DND-41 (cell line): ENCODE data around the gene ST6GALNAC6.

ENCODE experiments used
- EZH2 ChIP-seq: IDR thresholded peaks from 3 replicates; pipeline ENCODE4 v1.6.1; 2012; ENCODE audit warnings: borderline replicate concordance, low read depth, mild to moderate bottlenecking, moderate library complexity, low read length, inconsistent platforms; ENCODE audit not compliant: severe bottlenecking
- TF ChIP-seq, protein P1 (sequence below): IDR thresholded peaks from 2 replicates; pipeline ENCODE4 v1.5.1; 2012; ENCODE audit warnings: borderline replicate concordance, low read length, moderate library complexity, mild to moderate bottlenecking; ENCODE audit not compliant: poor library complexity, severe bottlenecking; ENCODE audit errors: extremely low read depth

DNA sequence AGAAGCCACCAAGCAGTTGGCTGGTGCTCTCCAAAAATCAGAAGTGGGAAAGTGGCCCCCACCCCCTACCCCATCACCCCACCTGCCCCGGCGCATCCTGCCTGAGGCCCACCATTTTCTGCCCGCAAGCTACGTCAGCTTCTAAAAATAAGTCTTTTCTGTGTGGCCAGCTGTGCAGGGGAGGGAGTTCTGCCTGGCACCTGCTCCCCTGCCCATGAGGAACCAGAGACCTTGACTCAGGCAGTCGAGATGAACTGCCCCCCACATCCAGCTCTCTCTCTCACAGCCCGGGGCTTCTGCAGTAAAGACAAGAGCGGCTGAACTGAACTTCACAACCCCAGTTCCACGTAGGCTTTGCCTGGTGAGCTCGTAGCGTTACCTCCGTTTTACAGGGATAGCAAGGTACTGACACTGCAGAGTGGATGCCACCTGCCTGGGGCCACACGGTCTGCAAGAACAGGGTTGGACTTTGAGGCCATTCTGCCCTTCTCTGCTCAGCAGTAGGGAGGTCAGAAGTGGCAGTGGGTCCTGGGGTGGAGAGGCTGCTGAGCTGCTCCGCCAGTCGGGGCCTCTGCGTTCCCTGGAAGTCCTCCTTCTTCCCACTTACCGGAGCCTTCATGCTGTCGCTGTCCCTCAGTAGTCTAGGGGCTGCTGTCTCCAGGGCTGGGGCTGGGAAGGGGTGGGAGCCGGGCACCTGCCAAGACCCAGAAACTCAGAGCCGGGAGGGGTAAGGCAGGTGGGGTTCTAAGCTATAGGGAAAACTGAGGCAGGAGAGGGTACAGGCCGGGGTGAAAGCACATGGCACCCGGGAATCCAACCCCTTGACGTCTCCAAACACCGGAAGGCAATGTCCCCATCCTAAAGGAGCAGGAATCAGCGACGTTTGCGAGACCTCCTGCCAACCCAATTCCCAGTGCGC lies 16.7 kb upstream of the ST6GALNAC6 start:
- TF ChIP-seq, protein P1, sequence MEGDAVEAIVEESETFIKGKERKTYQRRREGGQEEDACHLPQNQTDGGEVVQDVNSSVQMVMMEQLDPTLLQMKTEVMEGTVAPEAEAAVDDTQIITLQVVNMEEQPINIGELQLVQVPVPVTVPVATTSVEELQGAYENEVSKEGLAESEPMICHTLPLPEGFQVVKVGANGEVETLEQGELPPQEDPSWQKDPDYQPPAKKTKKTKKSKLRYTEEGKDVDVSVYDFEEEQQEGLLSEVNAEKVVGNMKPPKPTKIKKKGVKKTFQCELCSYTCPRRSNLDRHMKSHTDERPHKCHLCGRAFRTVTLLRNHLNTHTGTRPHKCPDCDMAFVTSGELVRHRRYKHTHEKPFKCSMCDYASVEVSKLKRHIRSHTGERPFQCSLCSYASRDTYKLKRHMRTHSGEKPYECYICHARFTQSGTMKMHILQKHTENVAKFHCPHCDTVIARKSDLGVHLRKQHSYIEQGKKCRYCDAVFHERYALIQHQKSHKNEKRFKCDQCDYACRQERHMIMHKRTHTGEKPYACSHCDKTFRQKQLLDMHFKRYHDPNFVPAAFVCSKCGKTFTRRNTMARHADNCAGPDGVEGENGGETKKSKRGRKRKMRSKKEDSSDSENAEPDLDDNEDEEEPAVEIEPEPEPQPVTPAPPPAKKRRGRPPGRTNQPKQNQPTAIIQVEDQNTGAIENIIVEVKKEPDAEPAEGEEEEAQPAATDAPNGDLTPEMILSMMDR, result no peak
- no peak for TF ChIP-seq EZH2
